Stomach (tissue), 9 donors: ENCODE results near the gene NR4A3. TPM values are rescaled to one million over a fixed set of nuclear protein-coding genes. Genes with fewer than 3 reads are reported as not detected.

Experiments
- DNase-seq, 2 donors: peaks; one replicate each; pipeline versions ENCODE4 v3.0.0 to v3.0.0-alpha.2; 2013 to 2019
- H3K27ac ChIP-seq, 5 donors: fragments of 200-600 bp in 4 of 5; sonication (generic) in 4 of 5; one replicate each; pipeline ENCODE4 v1.5.1; 2013 to 2019; ENCODE audit warnings: mild to moderate bottlenecking in 1 of 5, moderate library complexity in 1 of 5
- H3K27me3 ChIP-seq, 3 donors: fragments of 200-600 bp; sonication (generic); one replicate each; pipeline ENCODE4 v1.5.1; 2017 to 2019; ENCODE audit warnings: mixed run types in 1 of 3
- H3K36me3 ChIP-seq, 4 donors: fragments of 200-600 bp; sonication (generic); 1 replicate in 3 of 4; 2 replicates in 1 of 4; pipeline ENCODE4 v1.5.1; 2016 to 2019
- H3K4me1 ChIP-seq, 4 donors: fragments of 200-600 bp; sonication (generic); one replicate each; pipeline ENCODE4 v1.5.1; 2016 to 2019
- H3K4me3 ChIP-seq, 4 donors: fragments of 200-600 bp; sonication (generic) in 3 of 4; one replicate each; pipeline ENCODE4 v1.5.1; 2016 to 2019; ENCODE audit warnings: mild to moderate bottlenecking in 1 of 4
- H3K9me3 ChIP-seq, 4 donors: fragments of 200-600 bp; sonication (generic); one replicate each; pipeline ENCODE4 v1.5.1; 2016 to 2019
- EP300 ChIP-seq: sonication (generic); formaldehyde crosslinking; IDR thresholded peaks from one replicate; pipeline ENCODE4 v1.6.1; 2017; ENCODE audit warnings: antibody characterized with exemption
- POLR2A ChIP-seq, 4 donors: fragments of 450-650 bp; IDR thresholded peaks; one replicate each; pipeline ENCODE4 v1.6.1; 2016; ENCODE audit warnings: antibody characterized with exemption in 4 of 4, control low read depth in 2 of 4, mild to moderate bottlenecking in 1 of 4, moderate library complexity in 1 of 4
- POLR2AphosphoS5 ChIP-seq, 3 donors: sonication (generic); formaldehyde crosslinking; IDR thresholded peaks; one replicate each; pipeline ENCODE4 v1.6.1; 2016; ENCODE audit warnings: antibody characterized with exemption in 3 of 3
- WGBS, 5 donors: extraction: QIAGEN DNeasy Blood & Tissue Kit in 3 of 5; methylation state at CpG; one replicate each; pipeline versions ENCODE4 v1.1.5 to v1.1.7; 2013 to 2018; 5-methylcytosine and 5-hydroxymethylcytosine counted together
- intact Hi-C: fragments of 100-400 bp; cut with DNase I; formaldehyde crosslinking; loops from one replicate; pipeline ENCODE4 v1.15.1; 2023; ENCODE audit warnings: low total_unique reads
- polyA plus RNA-seq, 3 donors: library from polyadenylated mRNA; stranded (reverse); fragments of 200-250 nt; gene quantifications; one replicate each; pipeline ENCODE4 v1.2.3, GENCODE V29; 2013
- total RNA-seq, 5 donors: library from RNA; depleted of rRNA; stranded (reverse); fragments of >200 nt; gene quantifications; one replicate each; pipeline versions ENCODE4 v1.1.0 to v1.2.3, GENCODE V29; 2014 to 2016
- TF ChIP-seq, protein P1 (sequence below), 7 experiments: fragments of 450-650 bp in 4 of 7; fragments of 200-600 bp in 3 of 7; sonication (generic) in 3 of 7; IDR thresholded peaks; one replicate each; pipeline ENCODE4 v1.5.1; 2016 to 2019; ENCODE audit warnings: antibody characterized with exemption in 7 of 7, control low read depth in 2 of 7, mild to moderate bottlenecking in 1 of 7
- donor health status: healthy with polysubstance abuse.
- donor health status: Bipolar disorder and iron deficiency.
- donor health status: healthy.

The NR4A3 gene
- total and polyA plus RNA-seq, 8 donors: 0.58 to 51.8 (median 3.2) TPM

DNA sequence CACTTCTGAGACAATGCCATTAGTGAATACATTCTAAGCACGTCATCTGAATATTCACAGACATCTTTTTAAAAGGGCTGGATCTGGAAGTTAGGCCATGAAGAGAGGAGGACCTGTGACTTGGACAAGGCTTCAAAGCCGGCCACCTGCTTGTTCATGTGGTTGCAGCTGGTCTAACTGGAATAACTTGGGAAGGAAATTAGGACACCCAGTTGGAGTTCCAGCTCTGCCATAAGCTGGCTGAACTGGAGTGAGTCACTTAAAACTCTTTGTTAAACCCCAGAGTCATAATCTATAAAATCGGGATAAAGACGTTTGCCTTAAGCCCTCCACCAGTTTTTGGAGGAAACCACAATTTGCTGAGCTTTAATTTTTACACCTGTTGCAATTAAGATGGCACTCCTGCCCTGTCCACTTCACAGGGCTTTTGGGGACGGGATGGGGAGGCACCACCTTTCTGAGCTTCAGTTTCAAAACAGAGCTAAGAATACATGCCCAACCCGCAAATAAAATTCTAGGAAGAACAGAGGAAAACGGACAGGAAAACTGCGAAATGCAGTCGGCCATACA is 84.2 kb downstream of the NR4A3 start:
- H3K27me3 ChIP-seq: no peaks in the 10 kb centered on the region
- H3K9me3 ChIP-seq: no peaks in the 10 kb centered on the region
- H3K4me3 ChIP-seq: peak overlapping the region; percentile 54 to 99 (median 72)
- peak overlapping the region; percentile 94 to 99 (median 98) for H3K27ac ChIP-seq
- TF ChIP-seq POLR2AphosphoS5 (IDR thresholded peaks at IDR 0.05) (no peak), POLR2A (IDR thresholded peaks at IDR 0.05) (no peak), EP300 (no peak)
- TF ChIP-seq, protein P1, sequence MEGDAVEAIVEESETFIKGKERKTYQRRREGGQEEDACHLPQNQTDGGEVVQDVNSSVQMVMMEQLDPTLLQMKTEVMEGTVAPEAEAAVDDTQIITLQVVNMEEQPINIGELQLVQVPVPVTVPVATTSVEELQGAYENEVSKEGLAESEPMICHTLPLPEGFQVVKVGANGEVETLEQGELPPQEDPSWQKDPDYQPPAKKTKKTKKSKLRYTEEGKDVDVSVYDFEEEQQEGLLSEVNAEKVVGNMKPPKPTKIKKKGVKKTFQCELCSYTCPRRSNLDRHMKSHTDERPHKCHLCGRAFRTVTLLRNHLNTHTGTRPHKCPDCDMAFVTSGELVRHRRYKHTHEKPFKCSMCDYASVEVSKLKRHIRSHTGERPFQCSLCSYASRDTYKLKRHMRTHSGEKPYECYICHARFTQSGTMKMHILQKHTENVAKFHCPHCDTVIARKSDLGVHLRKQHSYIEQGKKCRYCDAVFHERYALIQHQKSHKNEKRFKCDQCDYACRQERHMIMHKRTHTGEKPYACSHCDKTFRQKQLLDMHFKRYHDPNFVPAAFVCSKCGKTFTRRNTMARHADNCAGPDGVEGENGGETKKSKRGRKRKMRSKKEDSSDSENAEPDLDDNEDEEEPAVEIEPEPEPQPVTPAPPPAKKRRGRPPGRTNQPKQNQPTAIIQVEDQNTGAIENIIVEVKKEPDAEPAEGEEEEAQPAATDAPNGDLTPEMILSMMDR (IDR thresholded peaks at IDR 0.05): no peak
- 13 to 20% (median 18%) methylated on average over 9 of the region's 9 CpGs for WGBS, 5 donors
- peaks cover 0 to 1% (median under 1%) of the 10 kb centered on the region in 4 donors for H3K36me3 ChIP-seq
- H3K4me1 ChIP-seq: peaks cover 0 to 33% (median 17%) of the 10 kb centered on the region in 4 donors
- intact Hi-C loops: loop anchor here (10.0 kb wide), 1 partner anchor 91 kb away; no protein-coding TSS in a partner anchor
- peak; percentile 51 to 67 for DNase-seq

DNA sequence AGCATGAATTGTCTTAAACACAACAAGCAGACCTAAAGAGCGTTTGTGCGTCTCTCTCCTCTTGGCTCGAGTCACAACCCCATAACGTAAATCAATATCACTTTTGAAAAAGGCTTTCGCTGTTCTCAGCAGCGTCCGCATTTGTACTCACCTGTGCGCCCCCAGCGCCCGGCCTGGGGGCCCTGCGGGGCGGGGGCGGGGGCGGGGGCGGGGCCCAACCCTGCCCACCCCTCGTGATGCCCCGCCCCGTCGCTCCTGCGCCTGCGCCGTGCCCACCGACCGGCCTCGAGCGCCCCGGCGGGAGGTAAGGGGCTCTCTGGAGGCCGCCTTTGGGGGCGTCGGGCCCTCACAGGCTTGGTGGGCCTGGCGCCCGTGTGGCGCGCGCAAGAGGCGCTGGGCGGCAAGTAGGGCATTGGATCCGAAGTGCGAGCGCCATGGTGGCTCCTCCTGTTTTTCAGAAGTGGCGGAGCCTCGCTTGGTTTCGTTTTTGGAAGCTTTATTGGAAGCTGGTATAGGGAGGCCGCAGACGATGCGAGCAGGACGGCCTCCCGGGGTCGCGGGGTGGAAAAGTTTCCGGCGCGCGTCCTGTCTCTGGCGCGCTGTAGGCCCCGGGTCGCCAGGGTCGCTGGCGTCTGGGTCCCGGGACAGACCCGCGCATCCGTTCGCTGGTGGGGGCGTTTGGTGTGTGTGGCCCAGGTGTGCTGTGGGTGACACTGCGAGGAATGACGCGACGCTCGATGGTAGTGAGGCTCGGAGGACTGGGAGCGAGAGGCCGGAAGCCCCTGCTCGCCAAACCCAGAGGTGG is 84.9 kb downstream of the NR4A3 start, which contains the start of gene STX17:
TSS of gene STX17 (plus strand) at position 252 of the 805 bp plus-strand sequence. CDS start 8,586 bp downstream, outside the sequence.
- peak in 2 of 4 donors; percentile 29 to 52 for TF ChIP-seq POLR2A (IDR thresholded peaks at IDR 0.05)
- TF ChIP-seq EP300: no peak
- peak; percentile 67 to 81 (median 75) for TF ChIP-seq POLR2AphosphoS5 (IDR thresholded peaks at IDR 0.05)
- TF ChIP-seq, protein P1 (IDR thresholded peaks at IDR 0.05): no peak
- intact Hi-C loops: loop anchor here (10.0 kb wide), 1 partner anchor 92 kb away; no protein-coding TSS in a partner anchor
- no peaks in the 10 kb centered on the region for H3K27me3 ChIP-seq
- H3K4me1 ChIP-seq: peaks cover 0 to 33% (median 17%) of the 10 kb centered on the region in 4 donors
- peak within 1 kb of the TSS; percentile 94 to 99 (median 98) for H3K27ac ChIP-seq
- peak; percentile 79 to 94 for DNase-seq
- H3K9me3 ChIP-seq: no peaks in the 10 kb centered on the region
- H3K4me3 ChIP-seq: peak within 1 kb of the TSS; percentile 54 to 99 (median 72)
- 0 to 1% (median 1%) methylated on average over 43 to 76 of the region's 76 CpGs for WGBS, 5 donors
- H3K36me3 ChIP-seq: peaks cover 0 to 8% (median 4%) of the 10 kb centered on the region in 4 donors

DNA sequence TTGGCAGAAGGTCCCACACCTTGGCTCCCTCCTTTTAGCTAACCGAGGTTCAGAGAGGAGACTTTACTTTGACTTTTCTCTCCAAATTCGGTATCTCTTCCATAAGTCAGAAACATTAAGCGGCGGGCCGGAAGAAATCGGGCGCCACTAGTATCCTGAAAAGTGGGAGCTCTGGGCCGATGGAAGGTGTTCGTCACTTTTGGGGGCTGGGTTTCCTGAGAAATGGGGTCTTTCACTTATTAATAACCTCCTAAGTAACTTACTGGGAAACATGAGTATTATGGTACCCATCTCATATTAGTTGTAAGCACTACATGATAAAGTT is 85.5 kb downstream of the NR4A3 start:
- H3K27me3 ChIP-seq: no peaks in the 10 kb centered on the region
- TF ChIP-seq POLR2AphosphoS5 (IDR thresholded peaks at IDR 0.05) (no peak), EP300 (no peak), POLR2A (IDR thresholded peaks at IDR 0.05) (no peak)
- TF ChIP-seq, protein P1 (IDR thresholded peaks at IDR 0.05): no peak
- H3K4me3 ChIP-seq: peak overlapping the region; percentile 54 to 99 (median 72)
- H3K9me3 ChIP-seq: no peaks in the 10 kb centered on the region
- no peak for DNase-seq
- WGBS, 5 donors: 1 to 9% (median 2%) methylated on average over 9 of the region's 9 CpGs
- H3K36me3 ChIP-seq: peaks cover 0 to 14% (median 6%) of the 10 kb centered on the region in 4 donors
- H3K27ac ChIP-seq: peak overlapping the region; percentile 94 to 99 (median 98)
- H3K4me1 ChIP-seq: peaks cover 0 to 33% (median 19%) of the 10 kb centered on the region in 4 donors
- intact Hi-C loops: loop anchor here (10.0 kb wide), 1 partner anchor 92 kb away; no protein-coding TSS in a partner anchor

DNA sequence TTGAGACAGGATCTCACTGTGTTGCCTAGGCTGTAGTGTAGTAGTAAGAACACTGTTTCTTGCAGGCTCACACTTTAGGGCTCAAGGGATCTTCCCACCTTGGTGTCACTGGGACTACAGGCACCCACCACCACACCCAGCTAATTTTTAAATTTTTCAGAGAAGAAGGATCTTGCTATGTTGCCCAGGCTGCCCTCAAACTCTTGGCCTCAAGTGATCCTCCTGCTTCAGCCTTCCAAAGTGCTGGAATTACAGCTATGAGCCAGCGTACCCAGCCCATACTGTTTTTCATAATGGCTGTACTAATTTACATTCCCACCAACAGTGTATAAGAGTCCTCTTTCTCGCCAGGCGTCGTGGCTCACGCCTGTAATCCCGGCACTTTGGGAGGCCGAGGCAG is 89.9 kb downstream of the NR4A3 start:
- peaks cover 4 to 31% (median 23%) of the 10 kb centered on the region in 4 donors for H3K36me3 ChIP-seq
- no peak overlapping the region for H3K27ac ChIP-seq
- WGBS, 5 donors: 92 to 99% (median 98%) methylated on average over 7 of the region's 7 CpGs
- H3K27me3 ChIP-seq: no peaks in the 10 kb centered on the region
- DNase-seq: no peak
- peaks cover 0 to 33% (median 15%) of the 10 kb centered on the region in 4 donors for H3K4me1 ChIP-seq
- no peak overlapping the region for H3K4me3 ChIP-seq
- TF ChIP-seq EP300 (no peak), POLR2A (IDR thresholded peaks at IDR 0.05) (no peak)
- intact Hi-C loops: no loop called here
- H3K9me3 ChIP-seq: no peaks in the 10 kb centered on the region

Other genes starting within 250 kb of the NR4A3 start
- gene STX17, start 84.8 kb downstream of the NR4A3 start, total RNA-seq: 10 to 100 TPM; 14.2 to 44.8 (median 22.8) TPM
- gene STX17, start 84.8 kb downstream of the NR4A3 start, polyA plus RNA-seq: 10 to 100 TPM in 2 of 3 donors, 1 to 10 TPM in 1; 4.6 to 11.5 (median 10.1) TPM